Cardiac fibroblast (primary cell): ENCODE results near the gene GRIK5.
"Not testable (repeated sequence)": the region's sequence is repeated elsewhere in the genome, so short reads cannot be mapped to it uniquely, and the experiment has no call there.

ENCODE experiments used
- DNase-seq, 2 donors: peaks; one replicate each; pipeline versions ENCODE4 v3.0.0 to v3.0.0-alpha.2; 2010; ENCODE audit warnings: low read depth in 2 of 2
- H3K4me3 ChIP-seq, 2 donors: replicated peaks in 1 of 2; 1 replicate in 1 of 2; 2 replicates in 1 of 2; pipeline ENCODE4 v1.5.1; 2011; ENCODE audit warnings: low read depth in 2 of 2, low read length in 2 of 2, mild to moderate bottlenecking in 2 of 2, moderate library complexity in 1 of 2
- CTCF ChIP-seq: IDR thresholded peaks from one replicate; pipeline ENCODE4 v1.5.1; 2011; ENCODE audit warnings: low read depth, mild to moderate bottlenecking, low read length, inconsistent platforms

Gene GRIK5

GRCh38 chr19:41997121-41997850, 72.7 kb downstream of the GRIK5 start:
- peak; percentile 35 to 37 for DNase-seq
- TF ChIP-seq CTCF, result no peak
- H3K4me3 ChIP-seq, result no peak overlapping the region

- TF ChIP-seq CTCF, result no peak
- H3K4me3 ChIP-seq, result no peak overlapping the region
- DNase-seq, result no peak
Observed at GRCh38 chr19:41995959-41996797, 73.8 kb downstream of the GRIK5 start.

GRCh38 chr19:41994994-41995958, 74.7 kb downstream of the GRIK5 start:
- no peak for DNase-seq
- no peak overlapping the region for H3K4me3 ChIP-seq
- no peak for TF ChIP-seq CTCF

- H3K4me3 ChIP-seq, result no peak overlapping the region
- TF ChIP-seq CTCF, result no peak
- no peak for DNase-seq
Observed at GRCh38 chr19:41994521-41994971, 75.5 kb downstream of the GRIK5 start.

- TF ChIP-seq CTCF, result no peak
- DNase-seq, result peak; percentile 25 to 43
- peak within 1 kb of the TSS in 1 of 2 donors; percentile 28 for H3K4me3 ChIP-seq
Observed at GRCh38 chr19:41993612-41994483, 76.2 kb downstream of the GRIK5 start, which contains the start of gene ATP1A3. Gene ATP1A3 (minus strand): TSS chr19:41994230. CDS start chr19:41994076, 154 bp downstream.

GRCh38 chr19:41991925-41992569, 78.0 kb downstream of the GRIK5 start:
- H3K4me3 ChIP-seq, DNase-seq: not testable (repeated sequence)
